GM13977 (cell line): ENCODE results near the gene ITIH4.

ENCODE experiments used
- DNase-seq: peaks from one replicate; pipeline ENCODE4 v3.0.0; 2012; ENCODE audit warnings: low spot score
- in situ Hi-C: fragments of 300-500 bp; cut with MboI; formaldehyde crosslinking; loops from one replicate; pipeline ENCODE4 v1.12.0; 2022; ENCODE audit warnings: low sequenced_read_pairs, low pct_unique_long_range_greater_than_20kb, mixed read lengths, inconsistent platforms; ENCODE audit not compliant: unreplicated experiment
- TF ChIP-seq, protein P1 (sequence below): IDR thresholded peaks from 2 replicates; pipeline ENCODE4 v1.5.1; 2012; ENCODE audit warnings: mild to moderate bottlenecking, control low read depth; ENCODE audit not compliant: insufficient read depth; ENCODE audit errors: extremely low read depth, missing control alignments

ITIH4 gene

DNA sequence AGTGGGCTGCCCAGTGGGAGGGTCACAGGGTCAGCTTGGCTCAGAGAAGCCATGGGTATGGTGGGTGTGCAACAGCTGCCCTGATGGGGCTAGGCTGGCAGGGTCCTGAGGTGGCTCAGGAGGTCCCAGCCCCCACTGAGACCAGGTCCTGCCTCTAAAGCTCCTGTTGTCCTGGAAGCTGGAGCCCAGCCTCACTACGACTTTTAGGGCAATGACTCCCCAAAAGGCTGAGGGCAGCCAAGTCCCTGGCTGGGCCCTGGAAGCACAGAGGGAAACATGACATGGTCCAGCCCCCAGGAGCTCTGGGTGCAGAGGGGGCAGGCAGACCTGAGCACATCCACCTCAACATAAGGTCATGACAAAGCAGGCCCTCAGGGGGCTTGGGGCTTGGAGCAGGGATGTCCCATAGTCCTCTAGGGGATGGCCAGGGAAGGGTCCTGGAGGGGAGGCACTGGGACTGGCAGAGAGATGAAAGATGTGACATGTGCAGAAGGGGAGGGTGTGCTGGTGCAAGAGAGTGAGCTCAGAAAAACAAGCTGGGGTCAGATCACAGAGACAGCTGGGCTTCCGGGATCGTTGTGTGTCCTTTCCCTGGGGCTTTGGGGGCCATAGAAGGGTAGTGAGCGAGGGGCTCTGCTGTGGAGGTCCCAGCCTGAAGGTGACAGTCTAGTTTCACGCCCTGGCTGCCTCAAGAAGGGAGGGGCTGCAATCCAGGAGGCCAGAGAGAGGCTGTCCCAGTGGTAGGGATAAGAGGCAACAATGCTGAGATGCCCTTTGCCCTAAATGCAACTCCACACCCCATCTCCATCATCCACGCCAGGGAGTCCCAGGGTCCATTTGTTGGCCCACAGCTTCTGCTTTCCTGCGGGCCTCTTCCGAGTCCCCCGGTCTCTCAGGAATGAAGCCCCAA, 36.5 kb downstream of the ITIH4 start:
- TF ChIP-seq, protein P1, sequence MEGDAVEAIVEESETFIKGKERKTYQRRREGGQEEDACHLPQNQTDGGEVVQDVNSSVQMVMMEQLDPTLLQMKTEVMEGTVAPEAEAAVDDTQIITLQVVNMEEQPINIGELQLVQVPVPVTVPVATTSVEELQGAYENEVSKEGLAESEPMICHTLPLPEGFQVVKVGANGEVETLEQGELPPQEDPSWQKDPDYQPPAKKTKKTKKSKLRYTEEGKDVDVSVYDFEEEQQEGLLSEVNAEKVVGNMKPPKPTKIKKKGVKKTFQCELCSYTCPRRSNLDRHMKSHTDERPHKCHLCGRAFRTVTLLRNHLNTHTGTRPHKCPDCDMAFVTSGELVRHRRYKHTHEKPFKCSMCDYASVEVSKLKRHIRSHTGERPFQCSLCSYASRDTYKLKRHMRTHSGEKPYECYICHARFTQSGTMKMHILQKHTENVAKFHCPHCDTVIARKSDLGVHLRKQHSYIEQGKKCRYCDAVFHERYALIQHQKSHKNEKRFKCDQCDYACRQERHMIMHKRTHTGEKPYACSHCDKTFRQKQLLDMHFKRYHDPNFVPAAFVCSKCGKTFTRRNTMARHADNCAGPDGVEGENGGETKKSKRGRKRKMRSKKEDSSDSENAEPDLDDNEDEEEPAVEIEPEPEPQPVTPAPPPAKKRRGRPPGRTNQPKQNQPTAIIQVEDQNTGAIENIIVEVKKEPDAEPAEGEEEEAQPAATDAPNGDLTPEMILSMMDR = no peak
- in situ Hi-C loops = no loop called here

DNA sequence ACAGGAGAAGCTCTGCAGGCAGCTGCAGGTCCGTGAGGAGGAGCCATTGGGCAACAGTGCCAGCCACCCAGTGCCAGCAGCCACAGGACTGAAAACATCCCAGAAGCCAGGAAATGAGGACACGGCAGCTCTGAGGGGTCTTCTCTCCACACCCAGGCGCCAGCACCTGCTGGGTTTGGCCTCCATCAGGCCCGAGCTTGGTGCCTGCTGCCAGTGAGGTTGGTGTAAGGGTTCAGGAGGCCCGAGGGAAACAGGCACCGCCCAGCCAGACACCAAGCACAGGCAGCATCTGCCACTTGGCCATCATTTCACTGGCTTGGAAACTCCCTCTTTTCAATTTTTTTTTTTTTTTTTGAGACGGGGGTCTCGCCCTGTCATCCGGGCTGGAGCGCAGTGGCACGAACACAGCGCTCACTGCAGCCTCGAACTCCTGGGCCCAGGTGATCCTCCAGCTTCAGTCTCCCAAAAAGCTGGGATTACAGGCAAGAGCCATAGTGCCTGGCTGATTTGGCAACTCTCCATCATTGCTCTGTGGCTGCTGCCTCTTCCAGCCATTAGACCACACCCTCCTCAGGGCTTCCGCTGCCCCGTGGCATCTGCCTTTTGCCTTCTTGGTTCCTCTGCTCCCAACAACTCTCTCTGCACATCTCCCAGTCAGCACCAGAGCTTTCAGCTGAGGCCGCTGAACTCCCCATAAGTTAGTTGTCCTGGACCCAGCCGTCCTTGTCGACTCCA, 37.3 kb downstream of the ITIH4 start:
- no peak for DNase-seq
- TF ChIP-seq, protein P1 = no peak
- in situ Hi-C loops = no loop called here

More for the DNA sequence above, 36.5 kb downstream of the ITIH4 start:
- no peak for DNase-seq

DNA sequence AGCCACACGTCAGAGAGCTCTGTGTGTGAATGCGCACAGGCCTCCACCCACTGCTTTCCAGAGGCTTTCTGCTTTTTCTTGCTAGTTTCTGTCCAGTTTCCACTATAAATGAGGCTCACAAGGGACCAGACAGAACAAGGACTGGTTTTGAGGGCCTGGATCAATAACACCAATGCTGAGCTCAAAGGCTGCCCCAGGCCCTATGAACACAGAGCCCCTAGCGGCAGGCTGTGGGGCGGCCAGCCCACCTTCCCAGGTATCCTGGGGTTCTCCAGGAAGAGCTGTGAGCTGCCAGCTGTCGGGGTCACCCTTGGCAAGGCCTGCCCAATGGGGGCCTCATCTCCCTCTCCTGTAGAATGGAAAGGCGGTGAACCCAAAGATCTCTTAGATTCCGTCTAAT, 38.1 kb downstream of the ITIH4 start:
- in situ Hi-C loops = no loop called here
- no peak for DNase-seq
- TF ChIP-seq, protein P1 = no peak

DNA sequence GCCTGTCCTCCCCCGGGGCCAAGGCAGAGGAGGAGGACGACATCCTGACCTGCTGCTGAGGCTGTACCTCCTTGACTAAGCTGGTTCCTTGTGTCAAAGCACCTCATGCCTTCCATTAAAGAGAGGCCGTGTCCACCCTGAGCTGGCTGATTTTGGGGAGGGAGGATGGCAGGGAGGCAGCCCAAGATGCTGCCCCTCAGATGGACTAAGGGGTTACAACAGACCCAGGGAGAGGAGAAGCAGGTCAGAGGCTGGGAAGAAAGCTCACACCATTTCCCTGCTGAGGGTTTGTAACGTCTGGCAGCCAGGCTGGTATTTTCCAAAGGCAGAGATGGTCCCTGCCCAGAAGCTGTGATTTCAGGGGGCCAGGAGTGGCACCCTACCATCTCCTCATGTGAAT, 38.5 kb downstream of the ITIH4 start:
- in situ Hi-C loops = no loop called here
- DNase-seq = no peak
- TF ChIP-seq, protein P1 = no peak

DNA sequence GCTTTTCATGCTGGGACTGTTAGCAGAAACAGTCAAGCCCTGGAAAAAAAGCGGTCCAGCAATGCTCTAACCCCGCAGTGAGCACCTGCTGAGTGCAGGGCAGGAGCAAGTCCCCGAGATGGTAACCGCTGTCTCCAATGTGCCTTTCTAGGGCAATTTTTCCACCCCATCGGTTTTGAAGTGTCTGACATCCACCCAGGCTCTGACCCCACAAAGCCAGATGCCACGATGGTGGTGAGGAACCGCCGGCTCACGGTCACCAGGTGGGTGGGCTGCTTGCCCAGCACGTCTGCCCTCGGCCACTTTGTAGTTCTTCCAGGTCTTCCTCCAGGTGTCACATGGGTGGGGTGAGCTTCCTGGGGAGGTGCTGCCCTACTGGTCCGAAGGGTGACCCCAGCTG, 39.1 kb downstream of the ITIH4 start:
- DNase-seq = no peak
- in situ Hi-C loops = no loop called here
- TF ChIP-seq, protein P1 = no peak

DNA sequence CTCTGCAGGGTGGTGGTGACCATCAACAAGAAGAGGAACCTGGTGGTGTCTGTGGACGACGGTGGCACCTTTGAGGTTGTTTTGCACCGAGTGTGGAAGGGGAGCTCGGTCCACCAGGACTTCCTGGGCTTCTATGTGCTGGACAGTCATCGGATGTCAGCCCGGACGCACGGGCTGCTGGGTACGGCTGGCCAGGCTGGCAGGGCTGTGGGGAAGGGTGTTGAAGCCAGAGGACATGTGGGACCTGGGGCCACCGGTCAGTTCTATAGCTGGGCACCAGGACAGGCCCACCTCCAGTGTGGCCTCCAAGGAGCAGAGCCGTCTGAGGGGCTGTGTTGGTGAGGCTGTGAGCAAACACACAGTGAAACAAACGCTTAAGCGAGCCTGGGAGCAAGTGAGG, 39.7 kb downstream of the ITIH4 start:
- in situ Hi-C loops = no loop called here
- TF ChIP-seq, protein P1 = no peak

More for the DNA sequence above, 39.7 kb downstream of the ITIH4 start:
- DNase-seq = no peak
